SU-DHL-6 (cell line): ENCODE data around the gene P2RY6.

Source experiments
- H2AFZ ChIP-seq: fragments of 200-600 bp; sonication (generic); 2 replicates; pipeline ENCODE4 v1.6.1; 2014; ENCODE audit warnings: low read depth, mild to moderate bottlenecking, moderate library complexity, mixed read lengths, antibody characterized with exemption, low read length; ENCODE audit not compliant: severe bottlenecking
- H3F3A ChIP-seq: fragments of 200-600 bp; shearing (Covaris generic); 2 replicates; pipeline ENCODE4 v1.6.0; 2016; ENCODE audit warnings: antibody characterized with exemption, mild to moderate bottlenecking; ENCODE audit not compliant: insufficient read depth
- H3K27ac ChIP-seq: fragments of 200-600 bp; sonication (generic); 2 replicates; pipeline ENCODE4 v1.5.1; 2016; ENCODE audit warnings: low read depth, mild to moderate bottlenecking, low read length, moderate library complexity, mixed read lengths
- H3K27me3 ChIP-seq: fragments of 200-600 bp; sonication (generic), shearing (Covaris generic); 2 replicates; pipeline ENCODE4 v1.6.0; 2014; ENCODE audit warnings: mild to moderate bottlenecking, low read length
- H3K36me3 ChIP-seq: fragments of 200-600 bp; sonication (generic); 2 replicates; pipeline ENCODE4 v1.6.1; 2014; ENCODE audit warnings: mild to moderate bottlenecking, low read length, mixed read lengths
- H3K4me2 ChIP-seq: fragments of 300-600, 200-600 bp; shearing (Covaris generic), sonication (generic); 2 replicates; pipeline ENCODE4 v1.6.0; 2014; ENCODE audit warnings: low read length, low read depth, mild to moderate bottlenecking; ENCODE audit not compliant: poor library complexity, severe bottlenecking
- H3K4me3 ChIP-seq: fragments of 200-600 bp; sonication (generic); 2 replicates; pipeline ENCODE4 v1.5.1; 2014; ENCODE audit warnings: antibody characterized with exemption, low read length, mild to moderate bottlenecking, mixed read lengths; ENCODE audit not compliant: insufficient read depth, poor library complexity, severe bottlenecking
- H3K79me2 ChIP-seq: fragments of 200-600 bp; sonication (generic); 2 replicates; pipeline ENCODE4 v1.6.1; 2014; ENCODE audit warnings: mild to moderate bottlenecking, low read length, moderate library complexity; ENCODE audit not compliant: insufficient read depth
- H3K9ac ChIP-seq: fragments of 200-600 bp; sonication (generic); 2 replicates; pipeline ENCODE4 v1.7.0; 2014; ENCODE audit warnings: mild to moderate bottlenecking, low read length
- H3K9me2 ChIP-seq: fragments of 200-600 bp; sonication (generic); replicated peaks from 2 replicates; pipeline ENCODE4 v1.6.1; 2014; ENCODE audit warnings: low read length; ENCODE audit not compliant: insufficient read depth
- H3K9me3 ChIP-seq: fragments of 200-600 bp; sonication (generic); 2 replicates; pipeline ENCODE4 v1.6.1; 2014; ENCODE audit warnings: low read length, mixed read lengths; ENCODE audit not compliant: insufficient read depth
- H4K20me1 ChIP-seq: fragments of 200-600 bp; sonication (generic); 2 replicates; pipeline ENCODE4 v1.6.1; 2014; ENCODE audit warnings: low read depth, mild to moderate bottlenecking, antibody characterized with exemption, low read length, moderate library complexity, mixed read lengths
- CTCF ChIP-seq: fragments of 200-600 bp; sonication (generic); IDR thresholded peaks from one replicate; pipeline ENCODE4 v1.5.1; 2017; ENCODE audit warnings: antibody characterized with exemption, mild to moderate bottlenecking, low read length, moderate library complexity; ENCODE audit not compliant: insufficient read depth, poor library complexity, severe bottlenecking
- EZH2phosphoT487 ChIP-seq: fragments of 200-600 bp; sonication (generic), shearing (Covaris generic); conservative IDR thresholded peaks from 2 replicates; pipeline ENCODE4 v1.6.1; 2018; ENCODE audit warnings: mild to moderate bottlenecking, antibody characterized with exemption, low read length, moderate library complexity, mixed read lengths

P2RY6 gene

GRCh38 chr11:73225851-73226250 lies 46.3 kb upstream of the P2RY6 start:
- Histone ChIP-seq H3K79me2 (no peaks in the 10 kb centered on the region), H3F3A (no peaks in the 10 kb centered on the region), H3K9ac (no peak overlapping the region), H3K9me3 (no peaks in the 10 kb centered on the region), H3K4me3 (no peak overlapping the region), H4K20me1 (no peaks in the 10 kb centered on the region), H2AFZ (no peak overlapping the region), H3K36me3 (no peaks in the 10 kb centered on the region), H3K27me3 (no peaks in the 10 kb centered on the region), H3K27ac (no peak overlapping the region), H3K9me2 (no peaks in the 10 kb centered on the region), H3K4me2 (no peak overlapping the region)
- no peak for TF ChIP-seq EZH2phosphoT487
- no peak for TF ChIP-seq CTCF

GRCh38 chr11:73226297-73227006 lies 45.7 kb upstream of the P2RY6 start:
- Histone ChIP-seq H2AFZ (no peak overlapping the region), H3K79me2 (no peaks in the 10 kb centered on the region), H3K27me3 (no peaks in the 10 kb centered on the region), H3K4me3 (no peak overlapping the region), H4K20me1 (no peaks in the 10 kb centered on the region), H3K36me3 (no peaks in the 10 kb centered on the region), H3F3A (no peaks in the 10 kb centered on the region), H3K9me3 (no peaks in the 10 kb centered on the region), H3K27ac (no peak overlapping the region), H3K4me2 (no peak overlapping the region), H3K9ac (no peak overlapping the region), H3K9me2 (no peaks in the 10 kb centered on the region)
- TF ChIP-seq CTCF (no peak), EZH2phosphoT487 (no peak)

GRCh38 chr11:73227571-73228211 lies 44.4 kb upstream of the P2RY6 start:
- Histone ChIP-seq H3F3A (no peaks in the 10 kb centered on the region), H3K79me2 (no peaks in the 10 kb centered on the region), H3K36me3 (no peaks in the 10 kb centered on the region), H3K9ac (no peak overlapping the region), H3K9me2 (no peaks in the 10 kb centered on the region), H3K27ac (no peak overlapping the region), H4K20me1 (no peaks in the 10 kb centered on the region), H3K9me3 (no peaks in the 10 kb centered on the region), H3K27me3 (no peaks in the 10 kb centered on the region), H2AFZ (no peak overlapping the region), H3K4me3 (no peak overlapping the region), H3K4me2 (no peak overlapping the region)
- TF ChIP-seq EZH2phosphoT487 (no peak), CTCF (no peak)
